HG03565 (cell line): ENCODE measurements around the gene MCEE.
"Not testable (repeated sequence)": the region's sequence is repeated elsewhere in the genome, so short reads cannot be mapped to it uniquely, and the experiment has no call there.

Experiments used
- ATAC-seq: cut with Tn5 transposase; IDR thresholded peaks from one replicate; pipeline ENCODE4 v1.9.1; 2021; ENCODE audit warnings: mild to moderate bottlenecking, moderate library complexity; ENCODE audit not compliant: unreplicated experiment

MCEE gene

DNA sequence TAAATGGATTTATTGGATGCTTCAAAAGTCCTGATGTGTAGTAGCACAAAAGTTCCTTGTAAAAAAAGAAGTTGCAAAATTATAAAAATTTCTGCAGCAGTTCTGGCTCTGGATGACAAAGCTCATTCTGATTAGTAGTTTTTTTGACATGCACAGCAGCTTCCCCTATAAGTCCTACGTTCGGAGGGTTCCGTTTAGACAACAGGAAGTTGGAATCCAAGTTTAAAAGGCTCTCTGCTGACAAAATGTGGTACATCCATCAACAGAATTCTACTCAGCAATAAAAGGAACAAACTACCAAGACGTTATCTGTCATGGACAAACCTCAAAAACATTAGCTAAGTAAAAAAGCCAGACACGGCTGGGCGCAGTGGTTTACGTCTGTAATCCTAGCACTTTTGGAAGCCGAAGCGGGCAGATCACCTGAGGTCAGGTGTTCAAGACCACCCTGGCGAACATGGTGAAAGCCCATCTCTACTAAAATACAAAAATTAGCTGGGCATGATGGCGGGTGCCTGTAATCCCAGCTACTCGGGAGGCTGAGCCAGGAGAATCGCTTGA is 46.2 kb downstream of the MCEE start:
- ATAC-seq = not testable (repeated sequence)

- ATAC-seq = not testable (repeated sequence)
Measured at GRCh38 chr2:71083297-71083696, 46.7 kb downstream of the MCEE start.

GRCh38 chr2:71082402-71083252 is 47.4 kb downstream of the MCEE start:
- peak; percentile 56 for ATAC-seq

- no peak for ATAC-seq
Measured at GRCh38 chr2:71078624-71079023, 51.4 kb downstream of the MCEE start.

DNA sequence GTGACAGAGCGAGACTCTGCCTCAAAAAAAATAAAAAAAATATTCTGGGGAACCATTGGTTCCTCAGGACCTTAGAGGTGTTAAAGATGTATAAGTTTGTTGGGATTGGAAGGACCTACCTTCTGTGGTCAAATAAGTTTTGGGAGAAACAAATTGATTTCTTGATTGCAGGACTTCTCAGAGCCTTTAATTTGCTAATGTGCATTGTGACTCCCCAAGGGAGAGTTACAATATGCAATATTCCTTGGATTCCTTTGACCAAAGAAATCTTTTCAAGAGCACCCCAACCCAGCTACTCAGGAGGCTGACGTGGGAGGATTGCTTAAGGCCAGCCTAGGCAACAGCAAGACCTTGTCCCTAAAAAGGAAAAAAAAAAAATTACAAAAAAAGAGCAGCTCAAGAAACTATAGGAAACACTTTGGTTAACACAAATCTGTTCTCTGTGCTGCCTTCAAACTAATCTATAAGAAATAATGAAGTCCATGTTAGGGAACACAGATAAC is 55.1 kb downstream of the MCEE start:
- no peak for ATAC-seq

- ATAC-seq = no peak
Measured at GRCh38 chr2:71073475-71073874, 56.6 kb downstream of the MCEE start.

- no peak for ATAC-seq
Measured at GRCh38 chr2:71072492-71072891, 57.5 kb downstream of the MCEE start.

DNA sequence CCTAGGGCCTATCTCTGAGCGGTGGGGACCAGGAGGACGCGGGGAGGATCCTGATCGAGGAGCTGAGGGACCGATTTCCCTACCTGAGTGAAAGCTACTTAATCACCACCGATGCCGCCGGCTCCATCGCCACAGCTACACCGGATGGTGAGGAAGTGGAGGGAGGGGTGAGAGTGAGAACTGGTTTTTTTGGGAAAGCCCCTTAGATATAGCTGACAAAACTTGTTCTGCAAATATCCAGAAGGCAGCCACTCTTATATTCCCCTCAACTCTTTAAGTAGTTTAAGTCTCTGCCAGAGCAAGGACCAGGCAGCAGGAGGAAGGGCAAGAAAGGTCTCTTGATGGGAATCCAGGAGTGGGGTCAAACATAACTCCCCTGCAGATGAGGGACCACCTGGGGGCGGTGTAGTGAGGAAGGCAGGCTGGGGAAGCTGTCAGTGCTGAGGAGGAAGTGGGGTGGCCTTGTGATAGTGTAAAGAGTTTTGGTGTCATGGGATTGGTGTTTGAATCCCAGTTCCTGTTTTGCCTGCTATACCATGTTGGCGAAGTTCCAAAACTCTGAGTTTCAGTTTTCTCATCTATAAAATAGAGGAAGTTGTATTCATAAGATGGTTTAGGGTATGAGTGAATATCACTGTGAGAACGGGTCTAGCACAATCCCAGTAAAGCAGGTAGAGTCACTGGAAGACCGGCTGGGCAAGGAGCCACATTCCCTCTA is 58.2 kb downstream of the MCEE start:
- ATAC-seq = peak; percentile 39

- ATAC-seq = no peak
Measured at GRCh38 chr2:71070294-71071093, 59.5 kb downstream of the MCEE start.

GRCh38 chr2:71069376-71069775 is 60.7 kb downstream of the MCEE start:
- no peak for ATAC-seq

GRCh38 chr2:71068218-71069035 is 61.6 kb downstream of the MCEE start, which contains the start of gene NAGK:
NAGK (plus strand) TSS chr2:71068648; CDS start chr2:71068684, 36 bp downstream.
- ATAC-seq = peak; percentile 38

DNA sequence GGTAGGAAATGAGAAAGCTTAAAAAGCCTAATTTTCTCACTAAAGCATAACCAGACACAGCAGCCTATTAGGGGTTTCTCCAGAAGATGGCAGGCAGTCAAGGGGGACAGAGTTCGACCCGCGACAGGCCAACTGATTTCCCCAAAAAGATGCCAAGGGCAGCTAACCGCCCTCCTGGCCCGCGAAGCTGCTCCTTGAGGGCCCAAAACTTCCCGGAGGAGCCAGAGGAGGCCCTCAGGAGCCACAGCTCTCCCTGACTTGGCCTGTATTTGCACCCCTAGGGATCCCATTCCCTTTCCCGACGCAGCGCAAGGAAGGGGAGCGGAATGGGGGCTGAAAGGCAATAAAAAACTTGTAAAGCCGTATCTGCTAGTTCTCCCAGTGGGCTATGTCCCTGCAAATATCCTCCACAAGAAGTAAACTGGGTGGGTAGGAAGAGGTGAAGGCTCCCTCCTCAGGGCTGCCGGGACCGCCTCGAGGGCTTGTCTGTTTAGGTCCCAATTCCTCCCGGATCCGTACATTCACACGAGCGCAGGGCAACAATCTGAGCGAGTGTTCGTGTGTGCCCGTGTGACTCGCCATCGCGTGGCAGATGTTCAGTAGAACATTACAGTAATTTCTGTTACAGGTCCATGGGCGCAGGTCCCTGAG is 62.3 kb downstream of the MCEE start:
- ATAC-seq = no peak

- no peak for ATAC-seq
Measured at GRCh38 chr2:71066856-71067255, 63.2 kb downstream of the MCEE start.

- peak; percentile 22 for ATAC-seq
Measured at GRCh38 chr2:71064754-71065621, 65.0 kb downstream of the MCEE start.

- no peak for ATAC-seq
Measured at GRCh38 chr2:71064110-71064611, 65.9 kb downstream of the MCEE start.

DNA sequence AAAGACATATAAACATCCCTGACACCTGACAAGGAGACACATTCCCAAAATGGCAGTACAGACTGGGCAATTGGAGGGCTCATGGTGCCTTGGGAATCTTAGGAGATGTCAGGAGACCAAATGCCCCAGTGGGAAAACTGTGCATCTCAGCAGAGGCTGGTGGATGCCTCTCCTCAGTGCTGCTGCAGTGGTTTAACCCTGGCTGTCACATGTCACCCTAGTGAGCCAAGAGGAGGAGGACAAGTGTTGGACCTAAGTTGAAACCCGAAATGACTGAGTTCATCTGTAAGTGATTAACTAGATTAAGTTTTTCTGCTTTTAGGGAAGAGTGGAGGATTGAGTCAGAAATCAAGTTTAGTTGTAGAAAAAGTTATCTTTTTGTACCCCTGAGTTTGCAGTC is 66.8 kb downstream of the MCEE start:
- ATAC-seq = no peak

GRCh38 chr2:71060871-71061270 is 69.2 kb downstream of the MCEE start:
- ATAC-seq = no peak

DNA sequence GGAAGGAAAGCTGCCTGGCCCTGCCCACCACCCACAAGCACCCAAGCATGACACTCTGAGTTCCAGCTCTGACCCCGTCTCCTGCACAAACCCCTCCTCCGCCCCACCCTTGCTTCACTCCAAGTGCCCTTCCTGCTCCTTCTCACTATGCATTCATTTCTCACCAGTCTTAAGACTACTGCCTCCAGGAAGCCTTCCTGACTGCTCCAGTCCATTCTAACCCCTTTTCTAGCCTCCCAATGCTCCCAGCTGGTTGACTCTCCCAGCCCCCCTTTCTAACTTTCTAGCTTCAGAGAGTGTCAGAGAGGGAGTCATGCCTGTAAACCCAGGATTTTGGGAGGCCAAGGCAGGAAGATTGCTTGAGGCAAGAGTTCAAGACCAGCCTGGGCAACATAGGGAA is 69.8 kb downstream of the MCEE start:
- no peak for ATAC-seq
